ENCODE data around the gene GALNT9. TPM values are rescaled to one million over a fixed set of nuclear protein-coding genes. Genes with fewer than 3 reads are reported as not detected.

Gene GALNT9
- total and polyA plus RNA-seq, 2 donors: 0.91 to 1.5 TPM

DNA sequence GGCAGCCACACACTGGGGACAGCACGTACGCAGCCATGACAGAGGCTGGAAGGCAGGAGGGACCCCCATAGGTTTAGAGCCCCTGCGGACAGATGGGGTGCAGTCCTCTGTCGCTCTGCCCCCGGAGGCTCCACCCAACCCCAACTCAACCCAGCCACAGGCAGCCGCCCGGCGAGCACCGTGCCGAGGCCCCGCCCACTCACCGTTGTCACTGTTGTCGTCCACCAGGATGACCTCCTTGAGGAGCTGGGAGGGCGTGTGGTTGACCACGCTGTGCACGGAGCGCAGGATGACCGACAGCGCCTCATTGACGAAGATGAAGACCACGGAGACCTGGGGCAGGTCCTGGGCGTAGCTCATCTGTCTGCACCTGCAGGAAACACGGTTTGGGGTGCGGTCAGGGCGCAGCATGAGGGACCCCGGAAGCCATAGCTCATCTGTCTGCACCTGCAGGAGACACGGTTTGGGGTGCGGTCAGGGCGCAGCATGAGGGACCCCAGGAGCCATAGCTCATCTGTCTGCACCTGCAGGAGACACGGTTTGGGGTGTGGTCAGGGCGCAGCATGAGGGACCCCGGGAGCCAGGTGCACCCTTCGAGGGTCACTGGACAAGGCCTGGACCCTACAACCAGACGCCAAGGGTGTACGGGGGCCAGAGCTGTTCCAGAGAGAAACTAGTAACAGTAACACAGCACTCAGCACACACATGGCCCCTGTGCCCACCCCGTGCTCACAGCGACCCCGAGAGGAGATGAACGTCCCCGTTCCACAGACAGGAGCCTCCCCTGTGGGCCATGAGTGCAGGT, 66.9 kb downstream of the GALNT9 start:
- DNase-seq (ENCODE audit: low read depth in 6 of 9, low spot score in 9 of 9): no peak
- Histone ChIP-seq H3K4me1 (ENCODE audit: control insufficient read depth in 2 of 2, insufficient read depth in 2 of 2, low read length in 2 of 2) (peaks cover 0 to 4% of the 10 kb centered on the region in 2 donors), H3K36me3 (ENCODE audit: control insufficient read depth in 2 of 2, insufficient read depth in 2 of 2, low read length in 1 of 2) (no peaks in the 10 kb centered on the region), H3K9me3 (ENCODE audit: control insufficient read depth in 2 of 2, insufficient read depth in 1 of 2, low read length in 1 of 2) (no peaks in the 10 kb centered on the region), H3K27ac (ENCODE audit: low read depth in 1 of 2, low read length in 1 of 2) (no peak overlapping the region), H3K27me3 (ENCODE audit: control insufficient read depth in 2 of 2, insufficient read depth in 1 of 2, low read length in 1 of 2) (no peaks in the 10 kb centered on the region), H3K4me3 (ENCODE audit: low read length in 2 of 2) (no peak overlapping the region)
- WGBS: 89% methylated on average over 40 of the region's 40 CpGs

DNA sequence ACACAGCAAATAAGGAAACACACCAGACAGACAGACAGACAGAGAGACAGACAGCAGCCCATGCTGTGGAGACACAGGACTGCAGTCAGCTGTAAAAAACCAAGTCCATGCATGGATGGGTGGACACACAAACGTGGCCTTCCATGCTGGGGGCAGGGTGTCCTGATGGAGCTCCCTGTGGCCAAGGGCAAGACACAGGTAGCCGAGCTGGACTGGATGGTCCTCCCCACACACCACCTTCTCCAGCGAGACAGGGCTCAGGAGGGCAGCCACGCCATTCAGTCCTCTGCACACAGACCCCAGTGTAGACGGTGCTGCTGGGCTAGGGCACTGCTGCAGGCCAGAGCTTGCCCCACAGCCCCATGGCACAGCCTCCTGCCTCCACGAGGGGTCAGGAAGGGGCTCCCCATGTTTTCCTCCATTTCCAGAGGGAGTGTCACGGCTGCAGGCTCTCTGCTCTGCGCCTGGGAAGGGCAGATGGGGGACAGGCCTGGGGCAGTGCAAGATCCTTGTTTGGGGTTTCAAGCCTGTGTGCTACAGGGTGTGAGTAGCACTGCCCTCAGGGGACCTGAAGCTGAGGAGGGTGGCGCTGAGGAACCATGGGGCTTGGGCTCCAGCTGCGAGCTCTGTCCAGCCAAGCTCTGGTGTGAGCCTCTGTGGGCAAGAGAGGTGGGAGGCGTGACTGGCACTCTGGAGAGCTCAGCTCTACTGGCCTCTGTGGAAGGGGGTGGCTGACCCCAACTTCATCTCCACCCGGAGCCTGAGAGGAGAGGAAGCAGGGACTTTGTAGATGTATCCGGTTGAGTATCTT, 67.9 kb downstream of the GALNT9 start:
- 88% methylated on average over 13 of the region's 13 CpGs for WGBS
- H3K9me3 ChIP-seq (ENCODE audit: control insufficient read depth in 2 of 2, insufficient read depth in 1 of 2, low read length in 1 of 2): no peaks in the 10 kb centered on the region
- H3K36me3 ChIP-seq (ENCODE audit: control insufficient read depth in 2 of 2, insufficient read depth in 2 of 2, low read length in 1 of 2): no peaks in the 10 kb centered on the region
- no peak for DNase-seq (ENCODE audit: low read depth in 6 of 9, low spot score in 9 of 9)
- H3K27ac ChIP-seq (ENCODE audit: low read depth in 1 of 2, low read length in 1 of 2): no peak overlapping the region
- H3K4me3 ChIP-seq (ENCODE audit: low read length in 2 of 2): no peak overlapping the region
- H3K4me1 ChIP-seq (ENCODE audit: control insufficient read depth in 2 of 2, insufficient read depth in 2 of 2, low read length in 2 of 2): peaks cover 0 to 4% of the 10 kb centered on the region in 2 donors
- no peaks in the 10 kb centered on the region for H3K27me3 ChIP-seq (ENCODE audit: control insufficient read depth in 2 of 2, insufficient read depth in 1 of 2, low read length in 1 of 2)

DNA sequence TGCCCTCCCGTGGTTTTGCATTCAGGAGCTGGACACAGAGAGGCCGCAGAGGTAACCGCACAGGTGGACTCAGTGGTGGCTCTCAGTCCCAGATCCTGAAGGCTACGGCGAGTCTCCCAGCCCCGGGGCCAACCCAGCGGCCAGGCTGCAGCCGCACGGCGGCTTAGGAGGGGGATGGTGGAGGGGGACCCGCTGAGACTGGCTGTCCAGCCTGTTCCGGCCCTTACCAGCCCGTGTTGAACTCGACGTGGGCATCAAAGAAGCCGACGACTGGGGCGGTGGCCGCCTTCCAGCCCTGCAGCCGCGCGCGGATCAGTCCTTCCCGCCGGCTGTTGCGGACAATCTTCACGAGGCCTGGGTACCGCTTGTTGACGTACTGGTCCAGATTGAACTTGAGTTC, 68.7 kb downstream of the GALNT9 start:
- no peaks in the 10 kb centered on the region for H3K9me3 ChIP-seq (ENCODE audit: control insufficient read depth in 2 of 2, insufficient read depth in 1 of 2, low read length in 1 of 2)
- no peaks in the 10 kb centered on the region for H3K4me1 ChIP-seq (ENCODE audit: control insufficient read depth in 2 of 2, insufficient read depth in 2 of 2, low read length in 2 of 2)
- no peak overlapping the region for H3K4me3 ChIP-seq (ENCODE audit: low read length in 2 of 2)
- no peak for DNase-seq (ENCODE audit: low read depth in 6 of 9, low spot score in 9 of 9)
- no peaks in the 10 kb centered on the region for H3K36me3 ChIP-seq (ENCODE audit: control insufficient read depth in 2 of 2, insufficient read depth in 2 of 2, low read length in 1 of 2)
- no peaks in the 10 kb centered on the region for H3K27me3 ChIP-seq (ENCODE audit: control insufficient read depth in 2 of 2, insufficient read depth in 1 of 2, low read length in 1 of 2)
- 94% methylated on average over 29 of the region's 29 CpGs for WGBS
- H3K27ac ChIP-seq (ENCODE audit: low read depth in 1 of 2, low read length in 1 of 2): no peak overlapping the region

DNA sequence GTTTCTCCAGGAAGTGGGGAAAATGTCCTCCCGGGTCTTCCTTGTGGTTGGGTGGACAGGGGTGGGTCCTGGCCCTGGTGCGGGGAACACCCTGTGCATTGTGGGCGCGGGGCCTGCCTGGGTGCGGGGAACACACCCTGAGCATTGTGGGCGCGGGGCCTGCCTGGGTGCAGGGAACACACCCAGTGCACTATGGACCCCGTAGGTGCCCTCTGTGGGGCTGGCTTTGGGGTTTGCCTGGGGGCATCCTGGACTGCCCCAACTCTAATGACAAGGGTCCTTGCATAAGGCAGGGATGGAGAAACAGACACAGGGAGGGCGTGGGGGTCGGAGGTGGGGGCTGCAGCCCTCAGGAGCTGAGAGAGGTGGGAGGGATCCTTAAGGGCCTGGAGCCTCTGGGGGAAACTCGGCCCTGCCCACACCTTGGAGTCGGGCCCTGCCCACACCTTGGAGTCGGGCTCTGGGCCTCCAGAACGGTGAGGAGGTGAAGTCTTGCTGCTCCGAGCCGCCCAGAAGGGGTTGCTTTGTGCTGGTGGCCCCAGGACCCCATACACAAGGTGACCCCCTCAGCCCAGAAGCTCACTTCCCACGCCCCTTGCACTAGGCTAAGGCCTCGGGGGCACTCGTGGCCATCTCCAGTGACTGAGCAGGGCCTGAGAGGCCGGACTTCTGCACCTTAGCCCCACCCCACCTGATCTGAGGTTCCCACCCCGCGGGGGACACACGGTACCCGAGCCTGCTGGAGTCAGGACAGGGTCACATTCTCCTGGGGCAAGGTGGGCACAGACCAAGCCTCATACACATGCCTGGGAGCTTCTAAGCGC, 69.3 kb downstream of the GALNT9 start:
- WGBS: 90% methylated on average over 25 of the region's 25 CpGs
- Histone ChIP-seq H3K4me1 (ENCODE audit: control insufficient read depth in 2 of 2, insufficient read depth in 2 of 2, low read length in 2 of 2) (no peaks in the 10 kb centered on the region), H3K36me3 (ENCODE audit: control insufficient read depth in 2 of 2, insufficient read depth in 2 of 2, low read length in 1 of 2) (no peaks in the 10 kb centered on the region), H3K9me3 (ENCODE audit: control insufficient read depth in 2 of 2, insufficient read depth in 1 of 2, low read length in 1 of 2) (no peaks in the 10 kb centered on the region), H3K4me3 (ENCODE audit: low read length in 2 of 2) (no peak overlapping the region), H3K27me3 (ENCODE audit: control insufficient read depth in 2 of 2, insufficient read depth in 1 of 2, low read length in 1 of 2) (no peaks in the 10 kb centered on the region), H3K27ac (ENCODE audit: low read depth in 1 of 2, low read length in 1 of 2) (no peak overlapping the region)
- no peak for DNase-seq (ENCODE audit: low read depth in 6 of 9, low spot score in 9 of 9)

DNA sequence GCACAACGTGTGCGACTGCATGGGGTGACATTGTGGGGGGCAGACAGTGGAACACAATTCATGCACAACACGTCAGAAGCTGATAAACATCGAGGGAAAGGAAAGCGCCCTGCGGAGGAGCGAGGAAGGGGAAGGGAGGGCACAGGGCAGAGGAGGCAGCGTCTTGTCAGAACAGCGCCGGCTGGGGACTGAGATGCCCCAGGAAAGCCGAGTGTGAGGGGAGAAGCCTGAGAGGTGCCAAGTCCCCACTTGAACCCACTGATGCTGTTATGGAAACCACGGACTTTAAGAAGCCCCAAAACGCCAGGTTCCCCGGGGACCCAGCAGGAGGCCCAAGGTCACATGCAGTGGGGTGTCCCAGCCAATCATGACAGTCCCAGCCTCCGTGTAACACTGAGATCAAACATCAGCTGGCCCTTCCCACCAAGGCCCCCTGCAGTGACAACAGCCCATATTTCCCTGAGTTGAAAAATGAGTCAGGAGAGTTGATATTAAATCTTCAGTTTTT, 70.0 kb downstream of the GALNT9 start:
- WGBS: 76% methylated on average over 15 of the region's 15 CpGs
- Histone ChIP-seq H3K36me3 (ENCODE audit: control insufficient read depth in 2 of 2, insufficient read depth in 2 of 2, low read length in 1 of 2) (no peaks in the 10 kb centered on the region), H3K4me1 (ENCODE audit: control insufficient read depth in 2 of 2, insufficient read depth in 2 of 2, low read length in 2 of 2) (no peaks in the 10 kb centered on the region), H3K27me3 (ENCODE audit: control insufficient read depth in 2 of 2, insufficient read depth in 1 of 2, low read length in 1 of 2) (no peaks in the 10 kb centered on the region), H3K4me3 (ENCODE audit: low read length in 2 of 2) (no peak overlapping the region), H3K9me3 (ENCODE audit: control insufficient read depth in 2 of 2, insufficient read depth in 1 of 2, low read length in 1 of 2) (no peaks in the 10 kb centered on the region), H3K27ac (ENCODE audit: low read depth in 1 of 2, low read length in 1 of 2) (no peak overlapping the region)
- DNase-seq (ENCODE audit: low read depth in 6 of 9, low spot score in 9 of 9): no peak

DNA sequence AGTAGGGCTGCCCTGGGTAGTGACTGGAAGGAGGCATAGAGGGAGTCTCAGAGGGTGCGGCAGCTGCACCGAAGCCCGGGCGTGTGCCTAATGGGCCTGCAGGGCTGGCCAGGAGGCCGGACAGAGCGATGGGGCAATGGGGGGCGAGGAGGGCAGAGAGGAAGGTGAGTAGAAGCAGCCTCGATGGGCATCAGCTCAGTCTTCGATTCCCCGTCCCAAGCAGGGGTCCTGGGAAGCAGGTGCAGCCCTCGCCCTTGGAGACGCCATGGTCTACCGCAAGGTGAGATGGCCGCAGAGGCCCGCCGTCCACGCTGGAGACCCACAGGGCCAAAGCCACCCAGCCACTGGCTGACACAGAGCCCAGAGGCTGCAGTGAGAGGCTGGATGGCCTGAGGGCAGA, 70.8 kb downstream of the GALNT9 start:
- no peak overlapping the region for H3K4me3 ChIP-seq (ENCODE audit: low read length in 2 of 2)
- H3K27ac ChIP-seq (ENCODE audit: low read depth in 1 of 2, low read length in 1 of 2): no peak overlapping the region
- DNase-seq (ENCODE audit: low read depth in 6 of 9, low spot score in 9 of 9): no peak
- no peaks in the 10 kb centered on the region for H3K36me3 ChIP-seq (ENCODE audit: control insufficient read depth in 2 of 2, insufficient read depth in 2 of 2, low read length in 1 of 2)
- no peaks in the 10 kb centered on the region for H3K27me3 ChIP-seq (ENCODE audit: control insufficient read depth in 2 of 2, insufficient read depth in 1 of 2, low read length in 1 of 2)
- WGBS: 94% methylated on average over 17 of the region's 17 CpGs
- H3K9me3 ChIP-seq (ENCODE audit: control insufficient read depth in 2 of 2, insufficient read depth in 1 of 2, low read length in 1 of 2): no peaks in the 10 kb centered on the region
- H3K4me1 ChIP-seq (ENCODE audit: control insufficient read depth in 2 of 2, insufficient read depth in 2 of 2, low read length in 2 of 2): no peaks in the 10 kb centered on the region

DNA sequence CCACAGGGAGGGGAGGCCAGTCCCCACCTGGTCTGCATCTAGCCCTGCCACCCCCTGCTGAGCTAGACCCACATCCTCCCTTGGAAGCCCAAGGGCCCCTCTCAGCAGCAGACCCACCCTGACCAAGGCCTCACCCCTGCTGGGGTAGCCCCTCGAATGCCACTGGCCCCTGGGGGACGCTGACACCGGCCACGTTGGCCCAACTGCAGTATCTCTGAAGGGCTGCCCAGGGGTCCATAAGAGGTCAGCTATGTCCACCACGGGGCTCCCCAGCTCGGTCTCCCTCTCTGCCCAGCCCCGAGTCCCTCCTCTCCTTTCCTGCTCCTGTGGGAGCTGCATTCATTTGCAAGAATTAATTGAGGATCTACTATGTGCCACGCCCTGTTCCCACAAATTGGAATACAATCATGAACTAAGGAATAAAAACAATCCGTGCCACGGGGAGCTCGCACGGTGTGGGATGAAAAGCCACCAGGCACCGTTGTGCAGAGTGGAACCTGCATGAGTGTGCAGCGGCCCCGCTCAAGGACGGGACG, 71.4 kb downstream of the GALNT9 start:
- 93% methylated on average over 17 of the region's 17 CpGs for WGBS
- no peaks in the 10 kb centered on the region for H3K9me3 ChIP-seq (ENCODE audit: control insufficient read depth in 2 of 2, insufficient read depth in 1 of 2, low read length in 1 of 2)
- no peaks in the 10 kb centered on the region for H3K4me1 ChIP-seq (ENCODE audit: control insufficient read depth in 2 of 2, insufficient read depth in 2 of 2, low read length in 2 of 2)
- no peaks in the 10 kb centered on the region for H3K36me3 ChIP-seq (ENCODE audit: control insufficient read depth in 2 of 2, insufficient read depth in 2 of 2, low read length in 1 of 2)
- no peak overlapping the region for H3K4me3 ChIP-seq (ENCODE audit: low read length in 2 of 2)
- DNase-seq (ENCODE audit: low read depth in 6 of 9, low spot score in 9 of 9): no peak
- no peaks in the 10 kb centered on the region for H3K27me3 ChIP-seq (ENCODE audit: control insufficient read depth in 2 of 2, insufficient read depth in 1 of 2, low read length in 1 of 2)
- no peak overlapping the region for H3K27ac ChIP-seq (ENCODE audit: low read depth in 1 of 2, low read length in 1 of 2)

DNA sequence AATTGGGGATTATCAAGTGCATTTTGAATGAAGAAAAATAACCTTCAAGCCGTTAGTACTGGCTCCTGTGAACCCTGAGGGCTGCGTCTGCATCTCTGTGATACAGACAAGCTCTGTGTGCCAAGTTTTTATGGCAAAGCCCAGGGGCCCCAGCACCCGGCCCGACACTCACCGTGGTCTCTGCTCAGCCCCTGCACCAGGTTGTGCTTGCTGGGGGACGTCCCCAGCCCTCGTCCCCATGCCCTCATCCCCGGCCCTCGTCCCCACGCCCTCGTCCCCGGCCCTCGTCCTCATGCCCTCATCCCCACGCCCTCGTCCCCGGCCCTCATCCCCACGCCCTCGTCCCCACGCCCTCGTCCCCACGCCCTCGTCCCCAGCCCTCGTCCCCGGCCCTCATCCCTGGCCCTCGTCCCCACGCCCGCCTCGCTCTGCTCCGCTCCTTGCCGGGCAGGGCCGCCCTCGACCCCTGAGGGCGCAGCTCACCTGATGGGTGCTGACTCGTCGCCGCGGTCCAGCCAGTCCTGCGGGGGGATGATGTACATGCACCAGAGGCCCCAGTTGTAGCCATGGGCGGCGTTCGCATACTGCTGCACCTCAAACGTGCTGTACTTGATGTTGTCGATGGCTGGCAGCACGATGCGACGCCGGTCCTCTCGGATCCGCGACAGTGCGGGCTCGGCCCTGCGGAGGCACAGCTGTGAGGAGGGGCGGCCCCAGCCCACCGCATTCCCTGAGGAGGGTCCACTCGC, 72.0 kb downstream of the GALNT9 start:
- WGBS: 91% methylated on average over 56 of the region's 56 CpGs
- Histone ChIP-seq H3K27me3 (ENCODE audit: control insufficient read depth in 2 of 2, insufficient read depth in 1 of 2, low read length in 1 of 2) (no peaks in the 10 kb centered on the region), H3K4me1 (ENCODE audit: control insufficient read depth in 2 of 2, insufficient read depth in 2 of 2, low read length in 2 of 2) (no peaks in the 10 kb centered on the region), H3K9me3 (ENCODE audit: control insufficient read depth in 2 of 2, insufficient read depth in 1 of 2, low read length in 1 of 2) (no peaks in the 10 kb centered on the region), H3K36me3 (ENCODE audit: control insufficient read depth in 2 of 2, insufficient read depth in 2 of 2, low read length in 1 of 2) (no peaks in the 10 kb centered on the region), H3K27ac (ENCODE audit: low read depth in 1 of 2, low read length in 1 of 2) (no peak overlapping the region), H3K4me3 (ENCODE audit: low read length in 2 of 2) (no peak overlapping the region)
- no peak for DNase-seq (ENCODE audit: low read depth in 6 of 9, low spot score in 9 of 9)
